Renal pelvis (tissue), 12 donors: Measurements from ENCODE around the gene PCDHGA9. TPM values are rescaled to one million over a fixed set of nuclear protein-coding genes. Genes with fewer than 3 reads are reported as not detected.

Source experiments
- DNase-seq: peaks from one replicate; pipeline ENCODE4 v3.0.0-alpha.2; 2013
- long read RNA-seq, 16 experiments: transcript quantifications; one replicate each; lab custom pipeline, GENCODE V29; 2026
- polyA plus RNA-seq, 3 donors: library from polyadenylated mRNA; unstranded; fragments of 120-200 nt; gene quantifications; one replicate each; pipeline ENCODE4 v1.2.1, GENCODE V29; 2013; ENCODE audit not compliant: insufficient read length in 3 of 3

PCDHGA9 gene
- 1 to 10 TPM; 4.8 to 6.1 (median 5.5) TPM for polyA plus RNA-seq
- long read RNA-seq, donor 1, full-length matches to known transcripts, result 2 of 2 reads
- long read RNA-seq, donor 1, partial matches to known transcripts, result 0 of 2 reads
- long read RNA-seq, donor 1, other reads (novel, unspliced or antisense), result 0 of 2 reads
- long read RNA-seq, donor 2, partial matches to known transcripts, result 0 of 3 reads
- long read RNA-seq, donor 2, other reads (novel, unspliced or antisense), result 0 of 3 reads
- long read RNA-seq, donor 3, full-length matches to known transcripts, result 7 of 7 reads
- long read RNA-seq, donor 3, partial matches to known transcripts, result 0 of 7 reads
- long read RNA-seq, donor 3, other reads (novel, unspliced or antisense), result 0 of 7 reads
- long read RNA-seq, donor 4, partial matches to known transcripts, result 0 of 1 reads
- long read RNA-seq, donor 4, other reads (novel, unspliced or antisense), result 0 of 1 reads
- long read RNA-seq, donor 5, partial matches to known transcripts, result 0 of 2 reads
- long read RNA-seq, donor 5, other reads (novel, unspliced or antisense), result 0 of 2 reads
- long read RNA-seq, donor 6, partial matches to known transcripts, result 0 of 2 reads
- long read RNA-seq, donor 6, other reads (novel, unspliced or antisense), result 0 of 2 reads
- long read RNA-seq, donor 7, full-length matches to known transcripts, result 6 of 6 reads
- long read RNA-seq, donor 7, partial matches to known transcripts, result 0 of 6 reads
- long read RNA-seq, donor 7, other reads (novel, unspliced or antisense), result 0 of 6 reads
- long read RNA-seq, donor 8, full-length matches to known transcripts, result 10 of 10 reads
- long read RNA-seq, donor 8, partial matches to known transcripts, result 0 of 10 reads
- long read RNA-seq, donor 8, other reads (novel, unspliced or antisense), result 0 of 10 reads
- long read RNA-seq, donor 9, full-length matches to known transcripts, result 6 of 6 reads
- long read RNA-seq, donor 9, partial matches to known transcripts, result 0 of 6 reads
- long read RNA-seq, donor 9, other reads (novel, unspliced or antisense), result 0 of 6 reads
- long read RNA-seq, donor 10, full-length matches to known transcripts, result 5 of 5 reads
- long read RNA-seq, donor 10, partial matches to known transcripts, result 0 of 5 reads
- long read RNA-seq, donor 10, other reads (novel, unspliced or antisense), result 0 of 5 reads
- long read RNA-seq, donor 11, full-length matches to known transcripts, result 3 of 3 reads
- long read RNA-seq, donor 11, partial matches to known transcripts, result 0 of 3 reads
- long read RNA-seq, donor 11, other reads (novel, unspliced or antisense), result 0 of 3 reads
- long read RNA-seq, donor 12, partial matches to known transcripts, result 0 of 4 reads
- long read RNA-seq, donor 12, other reads (novel, unspliced or antisense), result 0 of 4 reads
- long read RNA-seq, donor 13, partial matches to known transcripts, result 0 of 1 reads
- long read RNA-seq, donor 13, other reads (novel, unspliced or antisense), result 0 of 1 reads
- long read RNA-seq, donor 14, full-length matches to known transcripts, result 14 of 14 reads
- long read RNA-seq, donor 14, partial matches to known transcripts, result 0 of 14 reads
- long read RNA-seq, donor 14, other reads (novel, unspliced or antisense), result 0 of 14 reads
- long read RNA-seq, donor 15, full-length matches to known transcripts, result 3 of 3 reads
- long read RNA-seq, donor 15, partial matches to known transcripts, result 0 of 3 reads
- long read RNA-seq, donor 15, other reads (novel, unspliced or antisense), result 0 of 3 reads
- long read RNA-seq, donor 16, transcript PCDHGA9-202 (1 exons, 2,568 nt), result major isoform, 7 of 7 reads
- long read RNA-seq, donor 16, partial matches to known transcripts, result 0 of 7 reads
- long read RNA-seq, donor 16, other reads (novel, unspliced or antisense), result 0 of 7 reads

- DNase-seq, result no peak
Observed at GRCh38 chr5:141402553-141403243, at the start of gene PCDHGA9. Gene PCDHGA9, plus strand, starts transcription at chr5:141402778. Its CDS starts 175 bp downstream, at chr5:141402953.

- no peak for DNase-seq
Observed at GRCh38 chr5:141354900-141355469, 47.6 kb upstream of the PCDHGA9 start, which contains the start of gene PCDHGA4. Gene PCDHGA4, plus strand, starts transcription at chr5:141355021. Its CDS starts 87 bp downstream, at chr5:141355108.

- no peak for DNase-seq
Observed at GRCh38 chr5:141355641-141356040, 46.9 kb upstream of the PCDHGA9 start.

DNA sequence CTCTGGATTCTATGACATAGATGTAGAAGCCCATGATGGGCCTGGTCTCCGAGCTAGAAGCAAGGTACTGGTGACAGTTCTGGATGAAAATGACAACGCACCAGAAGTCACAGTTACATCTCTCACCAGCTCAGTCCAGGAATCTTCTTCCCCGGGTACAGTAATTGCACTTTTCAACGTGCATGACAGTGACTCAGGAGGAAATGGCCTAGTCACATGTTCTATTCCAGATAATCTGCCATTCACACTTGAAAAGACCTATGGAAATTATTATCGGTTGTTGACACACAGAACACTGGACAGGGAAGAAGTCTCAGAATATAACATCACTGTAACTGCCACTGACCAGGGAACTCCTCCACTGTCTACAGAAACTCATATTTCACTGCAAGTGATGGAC, 46.4 kb upstream of the PCDHGA9 start:
- no peak for DNase-seq

GRCh38 chr5:141356950-141357349, 45.6 kb upstream of the PCDHGA9 start:
- DNase-seq, result no peak

DNA sequence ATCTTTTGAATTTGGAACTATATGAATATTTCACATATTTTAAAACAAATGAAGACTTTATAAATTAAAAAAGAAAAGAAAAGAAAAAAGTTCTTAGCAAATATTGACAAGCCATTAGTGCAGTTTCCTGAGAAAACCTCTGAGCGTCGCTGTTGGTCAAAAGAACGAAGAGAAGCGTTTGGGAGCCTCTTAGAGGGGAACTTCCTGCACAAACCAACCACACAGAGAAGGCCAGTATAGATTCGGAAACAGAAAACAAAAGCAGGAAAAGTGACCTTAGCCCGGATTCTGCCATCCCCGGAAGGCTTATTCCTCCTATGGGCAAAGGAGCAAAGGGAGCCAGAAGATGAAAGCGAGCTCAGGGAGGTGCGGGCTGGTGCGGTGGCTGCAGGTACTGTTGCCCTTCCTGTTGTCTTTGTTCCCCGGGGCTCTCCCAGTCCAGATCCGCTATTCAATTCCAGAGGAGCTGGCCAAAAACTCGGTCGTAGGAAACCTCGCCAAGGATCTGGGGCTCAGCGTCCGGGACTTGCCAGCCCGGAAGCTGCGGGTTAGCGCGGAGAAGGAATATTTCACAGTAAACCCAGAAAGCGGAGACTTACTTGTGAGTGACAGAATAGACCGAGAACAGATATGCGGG, 42.7 kb upstream of the PCDHGA9 start, which contains the start of gene PCDHGB2:
TSS of gene PCDHGB2 (plus strand) at position 205 of the 637 bp plus-strand sequence. CDS start at position 347, 142 bp downstream.
- no peak for DNase-seq

DNA sequence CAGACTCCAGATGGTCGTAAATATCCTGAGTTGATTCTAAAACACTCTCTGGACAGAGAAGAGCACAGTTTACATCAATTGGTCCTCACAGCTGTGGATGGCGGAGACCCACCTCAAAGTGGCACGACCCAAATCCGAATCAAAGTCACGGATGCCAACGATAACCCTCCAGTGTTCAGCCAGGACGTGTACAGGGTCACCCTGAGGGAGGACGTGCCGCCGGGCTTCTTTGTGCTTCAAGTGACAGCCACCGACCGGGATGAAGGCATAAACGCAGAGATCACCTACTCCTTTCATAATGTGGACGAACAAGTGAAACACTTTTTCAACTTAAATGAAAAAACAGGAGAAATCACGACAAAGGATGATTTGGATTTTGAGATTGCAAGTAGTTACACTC, 41.9 kb upstream of the PCDHGA9 start:
- DNase-seq, result no peak

- no peak for DNase-seq
Observed at GRCh38 chr5:141362719-141363118, 39.9 kb upstream of the PCDHGA9 start.

GRCh38 chr5:141363952-141364660, 38.5 kb upstream of the PCDHGA9 start, which contains the start of gene PCDHGA5:
Gene PCDHGA5, plus strand, starts transcription at chr5:141364162. Its CDS starts 169 bp downstream, at chr5:141364331.
- no peak for DNase-seq

DNA sequence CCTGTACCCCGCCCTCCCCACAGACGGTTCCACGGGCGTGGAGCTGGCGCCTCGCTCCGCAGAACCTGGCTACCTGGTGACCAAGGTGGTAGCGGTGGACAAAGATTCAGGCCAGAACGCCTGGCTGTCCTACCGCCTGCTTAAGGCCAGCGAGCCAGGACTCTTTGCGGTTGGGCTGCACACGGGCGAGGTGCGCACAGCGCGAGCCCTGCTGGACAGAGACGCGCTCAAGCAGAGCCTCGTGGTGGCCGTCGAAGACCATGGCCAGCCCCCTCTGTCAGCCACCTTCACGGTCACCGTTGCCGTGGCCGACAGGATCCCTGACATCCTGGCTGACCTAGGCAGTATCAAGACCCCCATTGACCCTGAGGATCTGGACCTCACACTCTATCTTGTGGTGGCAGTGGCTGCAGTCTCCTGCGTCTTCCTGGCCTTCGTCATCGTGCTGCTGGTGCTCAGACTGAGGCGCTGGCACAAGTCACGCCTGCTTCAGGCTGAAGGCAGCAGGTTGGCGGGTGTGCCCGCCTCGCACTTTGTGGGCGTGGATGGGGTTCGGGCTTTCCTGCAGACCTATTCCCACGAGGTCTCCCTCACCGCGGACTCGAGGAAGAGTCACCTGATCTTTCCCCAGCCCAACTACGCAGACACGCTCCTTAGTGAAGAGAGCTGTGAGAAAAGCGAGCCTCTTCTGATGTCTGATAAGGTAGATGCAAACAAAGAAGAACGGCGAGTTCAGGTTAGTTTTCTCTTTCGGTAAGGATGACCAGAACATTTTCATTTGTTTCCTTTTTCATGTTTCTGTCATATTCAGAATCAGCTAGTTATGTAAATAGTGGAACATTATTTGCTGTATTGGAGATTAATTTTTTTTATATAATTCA, 36.3 kb upstream of the PCDHGA9 start:
- no peak for DNase-seq

DNA sequence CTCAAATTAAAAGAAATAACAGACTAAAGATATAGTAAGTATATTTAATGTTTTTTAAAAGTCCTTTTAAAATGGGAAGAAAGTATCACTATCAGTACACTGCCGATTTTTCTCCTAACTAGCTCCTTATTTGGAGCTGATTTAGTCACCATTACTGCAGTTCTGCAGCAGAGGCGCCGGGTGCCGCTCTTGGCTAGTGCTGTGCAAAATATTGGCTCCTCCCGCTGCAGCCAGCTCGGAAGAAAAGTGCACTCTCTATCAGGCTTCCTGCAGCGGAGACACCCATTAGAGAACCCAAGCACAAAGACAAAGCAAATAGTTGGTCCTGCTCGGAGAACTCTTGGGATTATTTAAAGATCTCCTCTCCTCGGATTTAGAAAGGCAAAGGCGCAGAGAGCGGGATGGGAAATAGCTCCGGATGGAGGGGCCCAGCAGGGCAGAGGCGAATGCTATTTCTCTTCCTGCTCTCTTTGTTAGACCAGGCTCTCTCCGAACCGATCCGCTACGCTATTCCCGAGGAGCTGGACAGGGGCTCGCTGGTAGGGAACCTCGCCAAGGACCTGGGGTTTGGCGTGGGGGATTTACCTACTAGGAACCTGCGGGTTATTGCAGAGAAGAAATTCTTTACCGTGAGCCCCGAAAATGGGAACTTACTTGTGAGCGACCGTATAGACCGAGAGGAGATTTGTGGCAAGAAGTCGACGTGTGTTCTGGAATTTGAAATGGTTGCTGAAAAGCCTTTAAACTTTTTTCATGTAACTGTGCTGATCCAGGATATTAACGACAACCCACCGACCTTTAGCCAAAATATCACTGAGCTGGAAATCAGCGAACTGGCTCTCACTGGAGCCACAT, 32.4 kb upstream of the PCDHGA9 start, which contains the start of gene PCDHGB3:
TSS of gene PCDHGB3 (plus strand) at position 249 of the 855 bp plus-strand sequence. CDS start at position 402, 153 bp downstream.
- DNase-seq, result no peak

DNA sequence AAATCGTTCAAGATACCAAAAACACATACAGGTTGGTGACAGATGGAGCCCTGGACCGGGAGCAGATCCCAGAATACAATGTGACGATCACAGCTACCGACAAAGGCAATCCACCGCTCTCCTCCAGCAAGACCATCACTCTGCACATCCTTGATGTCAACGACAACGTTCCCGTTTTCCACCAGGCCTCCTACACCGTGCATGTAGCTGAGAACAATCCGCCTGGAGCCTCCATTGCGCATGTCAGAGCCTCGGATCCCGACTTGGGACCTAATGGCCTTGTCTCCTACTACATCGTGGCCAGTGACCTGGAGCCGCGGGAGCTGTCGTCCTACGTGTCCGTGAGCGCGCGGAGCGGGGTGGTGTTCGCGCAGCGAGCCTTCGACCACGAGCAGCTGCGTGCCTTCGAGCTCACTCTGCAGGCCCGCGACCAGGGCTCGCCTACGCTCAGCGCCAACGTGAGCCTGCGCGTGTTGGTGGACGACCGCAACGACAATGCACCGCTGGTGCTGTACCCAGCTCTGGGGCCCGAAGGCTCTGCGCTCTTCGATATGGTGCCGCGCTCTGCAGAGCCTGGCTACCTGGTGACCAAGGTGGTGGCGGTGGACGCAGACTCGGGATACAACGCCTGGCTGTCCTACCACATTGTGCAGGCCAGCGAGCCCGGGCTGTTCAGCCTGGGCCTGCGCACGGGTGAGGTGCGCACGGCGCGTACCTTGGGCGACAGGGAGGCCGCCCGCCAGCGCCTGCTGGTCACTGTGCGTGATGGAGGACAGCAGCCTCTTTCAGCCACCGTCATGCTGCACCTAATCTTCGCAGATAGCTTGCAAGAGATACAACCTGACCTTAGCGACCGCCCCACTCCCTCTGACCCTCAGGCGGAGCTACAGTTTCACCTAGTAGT, 30.8 kb upstream of the PCDHGA9 start:
- DNase-seq, result no peak

GRCh38 chr5:141373673-141374317, 28.8 kb upstream of the PCDHGA9 start, which contains the start of gene PCDHGA6:
Gene PCDHGA6, plus strand, starts transcription at chr5:141373891. Its CDS starts 193 bp downstream, at chr5:141374084.
- DNase-seq, result no peak

DNA sequence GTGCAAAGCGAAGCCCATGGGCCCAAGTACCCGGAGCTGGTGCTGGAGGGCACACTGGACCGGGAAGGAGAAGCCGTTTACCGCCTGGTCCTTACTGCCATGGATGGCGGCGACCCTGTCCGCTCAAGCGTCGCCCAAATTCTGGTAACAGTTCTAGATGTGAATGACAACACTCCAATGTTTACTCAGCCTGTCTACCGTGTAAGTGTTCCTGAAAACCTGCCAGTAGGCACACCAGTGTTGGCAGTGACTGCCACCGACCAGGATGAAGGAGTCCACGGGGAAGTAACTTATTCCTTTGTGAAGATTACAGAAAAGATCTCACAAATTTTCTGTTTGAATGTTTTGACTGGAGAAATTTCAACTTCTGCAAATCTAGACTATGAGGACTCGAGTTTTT, 28.0 kb upstream of the PCDHGA9 start:
- no peak for DNase-seq
